ENCODE results near the gene MCM5. TPM values are rescaled to one million over a fixed set of nuclear protein-coding genes. Genes with fewer than 3 reads are reported as not detected.

MCM5 gene
- total and polyA plus RNA-seq, 2 of the 13 experiments (the other 11 are each of a cell fraction or from before 2014, with no cell fraction given): 40.2 to 93.5 TPM

- 0 out of 2 replicates have a peak, but pooled peaks have one; percentile 40 for TF ChIP-seq ZNF503 (CRISPR knock-in tag; IDR thresholded peaks at IDR 0.05)
- no peak for TF ChIP-seq MTF2 (CRISPR knock-in tag; IDR thresholded peaks at IDR 0.05; ENCODE audit: borderline replicate concordance)
- TF ChIP-seq RCOR2 (CRISPR knock-in tag; IDR thresholded peaks at IDR 0.05): peak; percentile 75
- TF ChIP-seq SAP130 (CRISPR knock-in tag; IDR thresholded peaks at IDR 0.05; ENCODE audit: low read depth): peak; percentile 99
- no peak for TF ChIP-seq ZNF34 (CRISPR knock-in tag; IDR thresholded peaks at IDR 0.05; ENCODE audit: borderline replicate concordance)
- no peak for TF ChIP-seq ZNF549 (CRISPR knock-in tag; IDR thresholded peaks at IDR 0.05)
- no peak for TF ChIP-seq ZC3H4 (CRISPR knock-in tag; IDR thresholded peaks at IDR 0.05; ENCODE audit: borderline replicate concordance)
- TF ChIP-seq MTF1 (CRISPR knock-in tag; IDR thresholded peaks at IDR 0.05): no peak
- peak; percentile 71; the same call in 1 of the 2 replicates for TF ChIP-seq ZNF124 (CRISPR knock-in tag; IDR thresholded peaks at IDR 0.05)
- TF ChIP-seq GATAD1 (CRISPR knock-in tag; IDR thresholded peaks at IDR 0.05): peak; percentile 34; the same call in 1 of the 2 replicates
- TF ChIP-seq ZNF773 (CRISPR knock-in tag; IDR thresholded peaks at IDR 0.05; ENCODE audit: borderline replicate concordance): no peak
- TF ChIP-seq, protein P1, sequence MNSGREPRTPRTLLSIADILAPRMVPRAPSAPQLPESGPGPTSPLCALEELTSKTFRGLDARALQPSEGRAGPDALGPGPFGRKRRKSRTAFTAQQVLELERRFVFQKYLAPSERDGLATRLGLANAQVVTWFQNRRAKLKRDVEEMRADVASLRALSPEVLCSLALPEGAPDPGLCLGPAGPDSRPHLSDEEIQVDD (CRISPR knock-in tag; IDR thresholded peaks at IDR 0.05; ENCODE audit: borderline replicate concordance): no peak
- TF ChIP-seq ZKSCAN8 (CRISPR knock-in tag; IDR thresholded peaks at IDR 0.05; ENCODE audit: borderline replicate concordance): peak; percentile 75; the same call in 1 of the 2 replicates
- peak; percentile 39; the same call in 1 of the 2 replicates for TF ChIP-seq CREM (IDR thresholded peaks at IDR 0.05)
- TF ChIP-seq CREM (CRISPR knock-in tag; IDR thresholded peaks at IDR 0.05): no peak
- peak; percentile 67; the same call in 1 of the 2 replicates for TF ChIP-seq ATF2 (CRISPR knock-in tag; IDR thresholded peaks at IDR 0.05)
- no peak for TF ChIP-seq ZNF781 (CRISPR knock-in tag; IDR thresholded peaks at IDR 0.05; ENCODE audit: borderline replicate concordance, not compliant biosample characterization)
- TF ChIP-seq ARNT2 (CRISPR knock-in tag; IDR thresholded peaks at IDR 0.05; ENCODE audit: low read depth): 0 out of 2 replicates have a peak, but pooled peaks have one; percentile 20
- TF ChIP-seq SOX13 (IDR thresholded peaks at IDR 0.05): peak; percentile 93
- peak in 1 of 2 experiments; percentile 93; a peak in 2 of 4 replicates for TF ChIP-seq SOX13 (CRISPR knock-in tag; conservative IDR thresholded peaks at IDR 0.05 in 1 of 2, IDR thresholded peaks at IDR 0.05 in 1 of 2)
- 0 out of 2 replicates have a peak, but pooled peaks have one; percentile 20 for TF ChIP-seq KLF11 (CRISPR knock-in tag; IDR thresholded peaks at IDR 0.05)
- TF ChIP-seq ZNF446 (CRISPR knock-in tag; IDR thresholded peaks at IDR 0.05): no peak
- TF ChIP-seq MZF1 (CRISPR knock-in tag; IDR thresholded peaks at IDR 0.05; ENCODE audit: borderline replicate concordance): no peak
- TF ChIP-seq GABPB1 (CRISPR knock-in tag; IDR thresholded peaks at IDR 0.05): peak; percentile 63
- TF ChIP-seq GZF1 (CRISPR knock-in tag; IDR thresholded peaks at IDR 0.05): no peak
- peak; percentile 76 to 83; a peak in 3 of 4 replicates for TF ChIP-seq EP300 (IDR thresholded peaks at IDR 0.05; ENCODE audit: low read depth in 2 of 2, low read length in 2 of 2)
- peak; percentile 82; the same call in 1 of the 2 replicates for TF ChIP-seq EP300 (CRISPR knock-in tag; IDR thresholded peaks at IDR 0.05; ENCODE audit: borderline replicate concordance)
- TF ChIP-seq, protein P2, sequence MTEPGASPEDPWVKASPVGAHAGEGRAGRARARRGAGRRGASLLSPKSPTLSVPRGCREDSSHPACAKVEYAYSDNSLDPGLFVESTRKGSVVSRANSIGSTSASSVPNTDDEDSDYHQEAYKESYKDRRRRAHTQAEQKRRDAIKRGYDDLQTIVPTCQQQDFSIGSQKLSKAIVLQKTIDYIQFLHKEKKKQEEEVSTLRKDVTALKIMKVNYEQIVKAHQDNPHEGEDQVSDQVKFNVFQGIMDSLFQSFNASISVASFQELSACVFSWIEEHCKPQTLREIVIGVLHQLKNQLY (CRISPR knock-in tag; IDR thresholded peaks at IDR 0.05): peak; percentile 76
These were observed 23.0 kb upstream of the MCM5 start (continued) for GRCh38 chr22:35376728-35377472.

All from HepG2 (cell line).